Fibroblast of lung (primary cell): ENCODE measurements around the gene MSH3.

Experiments
- EZH2 ChIP-seq: IDR thresholded peaks from 2 replicates; pipeline ENCODE4 v1.5.1; 2012; ENCODE audit warnings: low read length, control low read depth, mild to moderate bottlenecking; ENCODE audit errors: missing control alignments
- TF ChIP-seq, protein P1 (sequence below), 2 donors: IDR thresholded peaks in 1 of 2; conservative IDR thresholded peaks in 1 of 2; 1 replicate in 1 of 2; 2 replicates in 1 of 2; pipeline ENCODE4 v1.5.1; 2011 to 2012; ENCODE audit warnings: low read length in 2 of 2, control low read depth in 1 of 2, inconsistent platforms in 1 of 2, low read depth in 1 of 2, mild to moderate bottlenecking in 1 of 2

DNA sequence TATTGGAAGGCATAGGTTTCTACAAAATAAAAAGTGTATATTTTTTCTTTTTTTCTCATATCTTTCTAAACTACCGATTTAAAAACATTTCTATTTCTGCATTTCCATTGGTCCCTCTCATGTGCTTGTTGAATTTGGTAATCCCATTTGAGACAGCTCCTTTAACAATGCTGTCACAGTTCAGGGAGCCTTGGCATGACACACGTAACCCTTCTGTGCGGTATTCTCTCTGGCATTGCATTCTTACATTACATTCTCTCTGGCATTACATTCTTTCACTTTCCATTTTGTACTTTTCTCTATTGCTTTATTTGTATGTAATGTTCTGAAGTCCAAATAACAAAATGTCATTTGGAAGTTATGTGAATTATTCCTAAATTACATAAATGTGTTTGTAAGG is 155.0 kb downstream of the MSH3 start:
- TF ChIP-seq, protein P1, sequence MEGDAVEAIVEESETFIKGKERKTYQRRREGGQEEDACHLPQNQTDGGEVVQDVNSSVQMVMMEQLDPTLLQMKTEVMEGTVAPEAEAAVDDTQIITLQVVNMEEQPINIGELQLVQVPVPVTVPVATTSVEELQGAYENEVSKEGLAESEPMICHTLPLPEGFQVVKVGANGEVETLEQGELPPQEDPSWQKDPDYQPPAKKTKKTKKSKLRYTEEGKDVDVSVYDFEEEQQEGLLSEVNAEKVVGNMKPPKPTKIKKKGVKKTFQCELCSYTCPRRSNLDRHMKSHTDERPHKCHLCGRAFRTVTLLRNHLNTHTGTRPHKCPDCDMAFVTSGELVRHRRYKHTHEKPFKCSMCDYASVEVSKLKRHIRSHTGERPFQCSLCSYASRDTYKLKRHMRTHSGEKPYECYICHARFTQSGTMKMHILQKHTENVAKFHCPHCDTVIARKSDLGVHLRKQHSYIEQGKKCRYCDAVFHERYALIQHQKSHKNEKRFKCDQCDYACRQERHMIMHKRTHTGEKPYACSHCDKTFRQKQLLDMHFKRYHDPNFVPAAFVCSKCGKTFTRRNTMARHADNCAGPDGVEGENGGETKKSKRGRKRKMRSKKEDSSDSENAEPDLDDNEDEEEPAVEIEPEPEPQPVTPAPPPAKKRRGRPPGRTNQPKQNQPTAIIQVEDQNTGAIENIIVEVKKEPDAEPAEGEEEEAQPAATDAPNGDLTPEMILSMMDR (conservative IDR thresholded peaks at IDR 0.05 in 1 of 2, IDR thresholded peaks at IDR 0.05 in 1 of 2; ENCODE audit: low read depth in 1 of 2, low read length in 2 of 2) = no peak
- TF ChIP-seq EZH2 = no peak
